H1 (cell line): Measurements from ENCODE around the gene PTPRE. TPM values are rescaled to one million over a fixed set of nuclear protein-coding genes. Genes with fewer than 3 reads are reported as not detected.
A peak's percentile ranks its signal among the peaks of the same experiment; 100 is the strongest.

Experiments used
- CTCF ChIA-PET: fragments of 300-600 bp; sonication (Branson Sonifier 250); formaldehyde crosslinking; loops from one replicate; lab custom pipeline; 2021; ENCODE audit not compliant: partially characterized antibody; lab: Charles Lee
- POLR2A ChIA-PET: fragments of 300-600 bp; sonication (Branson Sonifier 250); formaldehyde crosslinking; loops from one replicate; lab custom pipeline; 2021; ENCODE audit warnings: inconsistent platforms; ENCODE audit not compliant: partially characterized antibody; lab: Charles Lee
- DNase-seq, 2 experiments: peaks; one replicate each; pipeline versions ENCODE4 v3.0.0 to v3.0.0-alpha.2; 2010 to 2022; ENCODE audit warnings: low spot score in 2 of 2, low read depth in 1 of 2, mixed read lengths in 1 of 2
- FAIRE-seq: peaks from 2 replicates; lab custom pipeline; 2011; peaks lifted over from hg19 to GRCh38; lab: Jason Lieb, UNC
- H2AFZ ChIP-seq: 2 replicates; pipeline ENCODE4 v1.8.1; 2012; ENCODE audit warnings: low read length, inconsistent platforms
- H2AK5ac ChIP-seq: 2 replicates; pipeline ENCODE4 v1.6.1; 2013; ENCODE audit warnings: low read depth, low read length
- H2BK120ac ChIP-seq: replicated peaks from 2 replicates; pipeline ENCODE3; 2013; ENCODE audit warnings: low read depth, low read length, inconsistent platforms
- H2BK12ac ChIP-seq: 2 replicates; pipeline ENCODE4 v1.6.1; 2013; ENCODE audit warnings: low read depth, low read length
- H2BK15ac ChIP-seq: 2 replicates; pipeline ENCODE4 v1.6.1; 2013; ENCODE audit warnings: low read length
- H2BK20ac ChIP-seq: 2 replicates; pipeline ENCODE4 v1.6.1; 2013; ENCODE audit warnings: low read length
- H2BK5ac ChIP-seq: 2 replicates; pipeline ENCODE4 v1.6.1; 2013; ENCODE audit warnings: low read depth, low read length
- H3K14ac ChIP-seq: 2 replicates; pipeline ENCODE4 v1.6.1; 2013; ENCODE audit warnings: inconsistent platforms; ENCODE audit not compliant: insufficient read length
- H3K18ac ChIP-seq: 2 replicates; pipeline ENCODE4 v1.6.1; 2013; ENCODE audit warnings: low read length; ENCODE audit errors: extremely low read depth
- H3K23ac ChIP-seq: 2 replicates; pipeline ENCODE4 v1.6.1; 2013; ENCODE audit warnings: inconsistent platforms; ENCODE audit not compliant: insufficient read length
- H3K23me2 ChIP-seq: 2 replicates; pipeline ENCODE4 v1.6.1; 2013; ENCODE audit warnings: low read depth, low read length
- H3K27ac ChIP-seq: 2 replicates; pipeline ENCODE4 v1.6.1; 2011; ENCODE audit warnings: low read depth, low read length, inconsistent platforms
- H3K27me3 ChIP-seq, 4 experiments: replicated peaks in 1 of 4; 1 replicate in 1 of 4; 2 replicates in 3 of 4; pipeline versions ENCODE4 v1.6.1 to v1.8.1; 2011 to 2013; ENCODE audit warnings: low read length in 3 of 4, mild to moderate bottlenecking in 3 of 4, inconsistent platforms in 2 of 4, mixed read lengths in 2 of 4, moderate library complexity in 1 of 4; ENCODE audit not compliant: control insufficient read depth in 3 of 4, insufficient read depth in 3 of 4; ENCODE audit errors: extremely low read depth in 1 of 4
- H3K36me3 ChIP-seq, 4 experiments: 2 replicates each; pipeline versions ENCODE4 v1.6.1 to v1.8.1; 2011 to 2013; ENCODE audit warnings: mild to moderate bottlenecking in 4 of 4, low read length in 3 of 4, moderate library complexity in 2 of 4, control low read depth in 1 of 4, inconsistent platforms in 1 of 4; ENCODE audit not compliant: insufficient read depth in 4 of 4, control insufficient read depth in 2 of 4
- H3K4ac ChIP-seq: replicated peaks from 2 replicates; pipeline ENCODE3; 2013; ENCODE audit warnings: low read length, low read depth, mixed read lengths, inconsistent platforms; ENCODE audit not compliant: insufficient read length
- H3K4me1 ChIP-seq, 4 experiments: replicated peaks in 1 of 4; 1 replicate in 1 of 4; 2 replicates in 3 of 4; pipeline versions ENCODE4 v1.6.1 to v1.8.1; 2011 to 2013; ENCODE audit warnings: low read length in 3 of 4, inconsistent platforms in 2 of 4, mixed read lengths in 1 of 4; ENCODE audit not compliant: insufficient read depth in 4 of 4, control insufficient read depth in 3 of 4
- H3K4me2 ChIP-seq, 2 experiments: 2 replicates each; pipeline versions ENCODE4 v1.6.1 to v1.8.1; 2011 to 2013; ENCODE audit warnings: low read depth in 2 of 2, low read length in 2 of 2, control low read depth in 1 of 2, inconsistent platforms in 1 of 2, mild to moderate bottlenecking in 1 of 2; ENCODE audit not compliant: insufficient read depth in 1 of 2
- H3K4me3 ChIP-seq, 4 experiments: fragments of 200-600, 300-600 bp in 1 of 4; sonication (generic), shearing (Covaris generic), sonication (Bioruptor Twin) in 1 of 4; 2 replicates each; pipeline versions ENCODE4 v1.5.1 to v1.8.1; 2011 to 2016; ENCODE audit warnings: low read length in 4 of 4, low read depth in 3 of 4, control low read depth in 2 of 4, inconsistent platforms in 2 of 4, mild to moderate bottlenecking in 2 of 4, mixed read lengths in 1 of 4, moderate library complexity in 1 of 4; ENCODE audit not compliant: insufficient read depth in 2 of 4; ENCODE audit errors: extremely low read depth in 1 of 4
- H3K56ac ChIP-seq: replicated peaks from 2 replicates; pipeline ENCODE3; 2013; ENCODE audit warnings: low read depth, mild to moderate bottlenecking, mixed read lengths, low read length, inconsistent platforms; ENCODE audit not compliant: insufficient read length
- H3K79me1 ChIP-seq: 2 replicates; pipeline ENCODE4 v1.6.1; 2013; ENCODE audit warnings: low read depth, low read length, control low read depth
- H3K79me2 ChIP-seq, 2 experiments: 2 replicates each; pipeline versions ENCODE4 v1.6.1 to v1.8.1; 2012 to 2013; ENCODE audit warnings: low read length in 2 of 2, mild to moderate bottlenecking in 2 of 2, inconsistent platforms in 1 of 2; ENCODE audit not compliant: insufficient read depth in 2 of 2, control insufficient read depth in 1 of 2
- H3K9ac ChIP-seq, 4 experiments: replicated peaks in 1 of 4; 1 replicate in 1 of 4; 2 replicates in 3 of 4; pipeline versions ENCODE4 v1.6.1 to v1.8.1; 2011 to 2013; ENCODE audit warnings: low read depth in 3 of 4, low read length in 3 of 4, control low read depth in 2 of 4, mild to moderate bottlenecking in 2 of 4, moderate library complexity in 2 of 4, inconsistent platforms in 1 of 4; ENCODE audit errors: extremely low read depth in 1 of 4
- H3K9me3 ChIP-seq, 2 experiments: 2 replicates each; pipeline versions ENCODE4 v1.6.1 to v1.8.1; 2012 to 2013; ENCODE audit warnings: mild to moderate bottlenecking in 2 of 2, moderate library complexity in 2 of 2, control low read depth in 1 of 2, inconsistent platforms in 1 of 2, low read depth in 1 of 2, low read length in 1 of 2, mixed read lengths in 1 of 2; ENCODE audit not compliant: insufficient read depth in 2 of 2
- H4K20me1 ChIP-seq, 2 experiments: replicated peaks in 1 of 2; 2 replicates each; pipeline versions ENCODE3 to v1.8.1; 2011 to 2013; ENCODE audit warnings: inconsistent platforms in 2 of 2, low read length in 2 of 2, mild to moderate bottlenecking in 1 of 2; ENCODE audit not compliant: insufficient read depth in 2 of 2, control insufficient read depth in 1 of 2
- H4K5ac ChIP-seq: 2 replicates; pipeline ENCODE4 v1.6.1; 2013; ENCODE audit warnings: low read length, low read depth, mixed read lengths, inconsistent platforms; ENCODE audit not compliant: insufficient read length
- H4K8ac ChIP-seq: 2 replicates; pipeline ENCODE4 v1.8.0; 2013; ENCODE audit warnings: mild to moderate bottlenecking, moderate library complexity, low read length, inconsistent platforms; ENCODE audit not compliant: insufficient read depth; ENCODE audit errors: extremely low read depth
- H4K91ac ChIP-seq: replicated peaks from 2 replicates; pipeline ENCODE3; 2013; ENCODE audit warnings: low read length, mixed read lengths, inconsistent platforms; ENCODE audit not compliant: insufficient read length
- FOSL1 ChIP-seq: IDR thresholded peaks from 2 replicates; pipeline ENCODE4 v1.6.1; 2011; ENCODE audit warnings: mild to moderate bottlenecking, low read depth, low read length, moderate library complexity; ENCODE audit not compliant: insufficient read depth
- ZNF274 ChIP-seq: IDR thresholded peaks from 2 replicates; pipeline ENCODE4 v1.7.0; 2012; ENCODE audit warnings: low read length, borderline replicate concordance; ENCODE audit errors: extremely low read depth
- polyA plus RNA-seq, 7 experiments: library from polyadenylated mRNA; depleted of rRNA in 3 of 7; stranded (reverse) in 5 of 7; unstranded in 2 of 7; fragments of >200 nt in 5 of 7; fragments of 200-250 nt in 2 of 7; gene quantifications; 1 replicate in 5 of 7; 2 replicates in 1 of 7; 4 replicates in 1 of 7; pipeline versions ENCODE4 v1.2.1 to v1.2.3, GENCODE V29; 2011 to 2013; ENCODE audit warnings: missing spikeins in 2 of 7, mixed read lengths in 2 of 7
- total RNA-seq: library from RNA; stranded (reverse); fragmentation: NEBNext Ultra II Directional; extraction: Animal tissue kit (Norgen Biotek cat#: 25700); gene quantifications from 2 replicates; pipeline ENCODE4 v1.2.1, GENCODE V29; 2021

The PTPRE gene
- total and polyA plus RNA-seq, 2 of the 8 experiments (the other 6 are each of a cell fraction or from before 2014, with no cell fraction given), result 0.33 to 0.54 TPM

DNA sequence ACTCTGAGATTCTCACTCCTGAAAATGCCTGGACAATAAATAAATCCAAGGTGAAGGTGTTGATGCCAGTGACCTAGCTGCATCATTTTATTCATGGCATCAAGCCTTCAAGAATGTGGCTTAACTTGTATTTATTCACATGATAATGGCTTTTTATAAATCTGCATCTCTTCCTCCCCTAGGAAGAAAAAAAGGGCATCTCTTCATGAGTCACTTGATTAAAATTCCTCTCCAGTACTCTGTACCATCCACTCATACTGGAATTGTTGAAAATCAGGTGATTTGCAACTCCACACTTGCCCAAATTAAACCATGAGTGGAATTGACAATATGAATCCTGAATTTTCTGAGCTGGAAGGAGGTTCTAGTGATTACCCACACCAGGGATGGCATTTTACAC, 30.2 kb downstream of the PTPRE start:
- Histone ChIP-seq H3K23me2 (no peaks in the 10 kb centered on the region), H2BK120ac (no peak overlapping the region), H3K23ac (no peak overlapping the region), H2BK15ac (no peak overlapping the region), H2AFZ (no peak overlapping the region), H4K8ac (no peak overlapping the region), H2BK20ac (no peak overlapping the region), H2BK5ac (0 out of 2 replicates have a peak overlapping the region, but pooled peaks have one; percentile 1), H2BK12ac (no peak overlapping the region; the same call in 1 of the 2 replicates), H3K79me2 (no peaks in the 10 kb centered on the region), H4K91ac (no peak overlapping the region), H3K9me3 (no peaks in the 10 kb centered on the region), H3K4ac (no peak overlapping the region), H3K4me3 (no peak overlapping the region), H3K27ac (no peak overlapping the region), H3K18ac (no peak overlapping the region), H3K56ac (no peak overlapping the region), H3K36me3 (no peaks in the 10 kb centered on the region), H3K9ac (no peak overlapping the region), H3K4me2 (no peak overlapping the region), H4K20me1 (no peaks in the 10 kb centered on the region), H3K27me3 (no peaks in the 10 kb centered on the region), H4K5ac (no peak overlapping the region), H2AK5ac (no peak overlapping the region), H3K14ac (no peak overlapping the region), H3K4me1 (peaks cover 0 to 3% (median 0%) of the 10 kb centered on the region in 4 experiments; a peak in 1 of 7 replicates), H3K79me1 (no peaks in the 10 kb centered on the region)
- ChIA-PET POLR2A (no interaction called here), CTCF (interaction anchor here (0.5 to 2.0 kb wide), 5 partner anchors 12 to 382 kb away, joined by 3 to 5 read pairs (median 3); no protein-coding TSS in a partner anchor)
- TF ChIP-seq ZNF274 (no peak), FOSL1 (no peak)
- FAIRE-seq (no peak), DNase-seq (no peak)
